KOPT-K1 (cell line): ENCODE results near the gene ANKRD2.
"Not testable (repeated sequence)": the region's sequence is repeated elsewhere in the genome, so short reads cannot be mapped to it uniquely, and the experiment has no call there.

Experiments
- H3K27ac ChIP-seq: fragments of 200-600 bp; sonication (generic); 2 replicates; pipeline ENCODE4 v1.5.1; 2016; ENCODE audit warnings: antibody characterized with exemption, mild to moderate bottlenecking, low read depth, low read length; ENCODE audit not compliant: poor library complexity, severe bottlenecking
- H3K36me3 ChIP-seq: fragments of 200-600 bp; sonication (generic); 2 replicates; pipeline ENCODE4 v1.5.1; 2017; ENCODE audit warnings: antibody characterized with exemption, mild to moderate bottlenecking, low read length, moderate library complexity; ENCODE audit not compliant: insufficient read depth
- H3K9me3 ChIP-seq: fragments of 200-600 bp; sonication (generic); 2 replicates; pipeline ENCODE4 v1.5.1; 2017; ENCODE audit warnings: antibody characterized with exemption, low read length, mild to moderate bottlenecking; ENCODE audit not compliant: insufficient read depth, poor library complexity, severe bottlenecking

The ANKRD2 gene

GRCh38 chr10:97540669-97541500 is 31.7 kb upstream of the ANKRD2 start:
- H3K36me3 ChIP-seq, result no peaks in the 10 kb centered on the region
- no peak overlapping the region for H3K27ac ChIP-seq
- H3K9me3 ChIP-seq, result no peaks in the 10 kb centered on the region

- no peaks in the 10 kb centered on the region for H3K36me3 ChIP-seq
- no peaks in the 10 kb centered on the region for H3K9me3 ChIP-seq
- H3K27ac ChIP-seq, result no peak overlapping the region
These were observed 30.2 kb upstream of the ANKRD2 start for GRCh38 chr10:97542169-97543024.

GRCh38 chr10:97543025-97543546 is 29.5 kb upstream of the ANKRD2 start:
- H3K27ac ChIP-seq, result no peak overlapping the region
- no peaks in the 10 kb centered on the region for H3K9me3 ChIP-seq
- no peaks in the 10 kb centered on the region for H3K36me3 ChIP-seq

GRCh38 chr10:97546456-97547270 is 25.9 kb upstream of the ANKRD2 start:
- no peak overlapping the region for H3K27ac ChIP-seq
- H3K36me3 ChIP-seq, result no peaks in the 10 kb centered on the region
- H3K9me3 ChIP-seq, result no peaks in the 10 kb centered on the region

- no peaks in the 10 kb centered on the region for H3K9me3 ChIP-seq
- no peak overlapping the region for H3K27ac ChIP-seq
- no peaks in the 10 kb centered on the region for H3K36me3 ChIP-seq
These were observed 25.3 kb upstream of the ANKRD2 start for GRCh38 chr10:97547271-97547600.

GRCh38 chr10:97547962-97548361 is 24.6 kb upstream of the ANKRD2 start:
- no peaks in the 10 kb centered on the region for H3K36me3 ChIP-seq
- no peak overlapping the region for H3K27ac ChIP-seq
- no peaks in the 10 kb centered on the region for H3K9me3 ChIP-seq

- no peaks in the 10 kb centered on the region for H3K9me3 ChIP-seq
- H3K36me3 ChIP-seq, result no peaks in the 10 kb centered on the region
- H3K27ac ChIP-seq, result no peak overlapping the region
These were observed 23.6 kb upstream of the ANKRD2 start for GRCh38 chr10:97548828-97549455.

GRCh38 chr10:97549587-97550322 is 22.8 kb upstream of the ANKRD2 start:
- Histone ChIP-seq H3K36me3 (no peaks in the 10 kb centered on the region), H3K27ac (no peak overlapping the region), H3K9me3 (no peaks in the 10 kb centered on the region)

- Histone ChIP-seq H3K9me3 (no peaks in the 10 kb centered on the region), H3K36me3 (no peaks in the 10 kb centered on the region), H3K27ac (no peak overlapping the region)
These were observed 22.0 kb upstream of the ANKRD2 start for GRCh38 chr10:97550336-97551149.

- Histone ChIP-seq H3K27ac (no peak overlapping the region), H3K9me3 (no peaks in the 10 kb centered on the region), H3K36me3 (no peaks in the 10 kb centered on the region)
These were observed 21.3 kb upstream of the ANKRD2 start for GRCh38 chr10:97551271-97551670.

- no peaks in the 10 kb centered on the region for H3K9me3 ChIP-seq
- no peaks in the 10 kb centered on the region for H3K36me3 ChIP-seq
- H3K27ac ChIP-seq, result no peak overlapping the region
These were observed 19.0 kb upstream of the ANKRD2 start for GRCh38 chr10:97553575-97554031.

GRCh38 chr10:97554336-97554735 is 18.2 kb upstream of the ANKRD2 start:
- H3K36me3 ChIP-seq, H3K27ac ChIP-seq, H3K9me3 ChIP-seq: not testable (repeated sequence)

- H3K27ac ChIP-seq, H3K36me3 ChIP-seq: not testable (repeated sequence)
These were observed 17.0 kb upstream of the ANKRD2 start for GRCh38 chr10:97555541-97555940.

More at GRCh38 chr10:97555541-97555940, 17.0 kb upstream of the ANKRD2 start:
- not testable (repeated sequence) for H3K9me3 ChIP-seq
